CD4-positive, alpha-beta T cell (primary cell): ENCODE results near the gene MORN5. TPM values are rescaled to one million over a fixed set of nuclear protein-coding genes. Genes with fewer than 3 reads are reported as not detected.

Experiments used
- ATAC-seq: fragments of 200-7000 bp; cut with Tn5 transposase; one replicate; pipeline ENCODE4 v1.10.0; 2022; ENCODE audit warnings: mild to moderate bottlenecking; ENCODE audit not compliant: poor library complexity
- CTCF ChIA-PET: fragments of 350-600 bp; sonication (Branson Sonifier 250); formaldehyde crosslinking; loops from one replicate; lab custom pipeline; 2021; ENCODE audit warnings: antibody characterized with exemption, inconsistent platforms; lab: Charles Lee
- POLR2A ChIA-PET: fragments of 350-600 bp; sonication (Branson Sonifier 250); formaldehyde crosslinking; loops from one replicate; lab custom pipeline; 2021; ENCODE audit warnings: antibody characterized with exemption, inconsistent platforms; lab: Charles Lee
- DNase-seq, 14 experiments: peaks; one replicate each; pipeline ENCODE4 v3.0.0-alpha.2; 2013 to 2020; ENCODE audit warnings: mixed read lengths in 2 of 14
- H3K27ac ChIP-seq, 2 donors: one replicate each; pipeline versions ENCODE4 v1.5.1 to v1.7.0; 2013; ENCODE audit warnings: low read length in 2 of 2, low read depth in 1 of 2, mild to moderate bottlenecking in 1 of 2
- H3K27me3 ChIP-seq, 2 experiments: 1 replicate in 1 of 2; 2 replicates in 1 of 2; pipeline versions ENCODE4 v1.6.1 to v1.7.0; 2013; ENCODE audit warnings: low read length in 2 of 2, control low read depth in 1 of 2, mild to moderate bottlenecking in 1 of 2, moderate library complexity in 1 of 2; ENCODE audit not compliant: insufficient read depth in 2 of 2, control insufficient read depth in 1 of 2
- H3K36me3 ChIP-seq: one replicate; pipeline ENCODE4 v1.6.1; 2013; ENCODE audit warnings: low read length, control low read depth; ENCODE audit not compliant: insufficient read depth
- H3K4me1 ChIP-seq: one replicate; pipeline ENCODE4 v1.6.1; 2013; ENCODE audit warnings: low read length, control low read depth; ENCODE audit not compliant: insufficient read depth
- H3K4me3 ChIP-seq: one replicate; pipeline ENCODE4 v1.5.1; 2013; ENCODE audit warnings: mild to moderate bottlenecking, low read length, moderate library complexity
- H3K9me3 ChIP-seq, 2 experiments: 1 replicate in 1 of 2; 2 replicates in 1 of 2; pipeline versions ENCODE4 v1.6.1 to v1.7.0; 2013; ENCODE audit warnings: low read length in 2 of 2, mild to moderate bottlenecking in 2 of 2, control low read depth in 1 of 2, moderate library complexity in 1 of 2; ENCODE audit not compliant: control insufficient read depth in 1 of 2, insufficient read depth in 1 of 2
- H3K27ac Mint-ChIP-seq: one replicate; pipeline ENCODE4 v1.8.0; 2020; ENCODE audit warnings: mixed read lengths
- H3K27me3 Mint-ChIP-seq: one replicate; pipeline ENCODE4 v1.8.0; 2021; ENCODE audit warnings: mixed read lengths
- H3K36me3 Mint-ChIP-seq: one replicate; pipeline ENCODE4 v1.8.0; 2021; ENCODE audit warnings: low read depth, mixed read lengths
- H3K4me1 Mint-ChIP-seq: one replicate; pipeline ENCODE4 v1.8.0; 2021; ENCODE audit warnings: low read depth, mixed read lengths
- H3K4me3 Mint-ChIP-seq: one replicate; pipeline ENCODE4 v1.8.0; 2020; ENCODE audit warnings: mild to moderate bottlenecking, mixed read lengths
- H3K9me3 Mint-ChIP-seq: one replicate; pipeline ENCODE4 v1.8.0; 2020; ENCODE audit warnings: mixed read lengths
- CTCF ChIP-seq: fragments of 200-600 bp; IDR thresholded peaks from one replicate; pipeline ENCODE4 v1.8.0; 2022; ENCODE audit warnings: antibody characterized with exemption, mild to moderate bottlenecking
- intact Hi-C, 2 experiments: fragments of 100-400 bp; cut with DNase I in 1 of 2; cut with micrococcal nuclease in 1 of 2; formaldehyde crosslinking; loops; one replicate each; pipeline versions ENCODE4 v1.15.1 to v1.9.0; 2023 to 2025; cut with DNase I, micrococcal nuclease
- total RNA-seq, 174 experiments: library from RNA in 2 of 174; stranded (reverse) in 2 of 174; gene quantifications; one replicate each; pipeline ENCODE4 v1.2.3 and lab custom pipeline; 2021 to 2026

Gene MORN5
- total RNA-seq, 2 experiments from 2014 or later: not detected

- POLR2A ChIA-PET: no interaction called here
- intact Hi-C loops: no loop called here
- H3K4me1 ChIP-seq: peaks cover 4% of the 10 kb centered on the region
- Mint-ChIP-seq H3K4me3 (no peak within 1 kb of the TSS), H3K36me3 (no peaks in the 10 kb centered on the region), H3K9me3 (no peaks in the 10 kb centered on the region), H3K27me3 (peaks cover 40% of the 10 kb centered on the region), H3K27ac (no peak within 1 kb of the TSS), H3K4me1 (no peaks in the 10 kb centered on the region)
- H3K4me3 ChIP-seq: no peak within 1 kb of the TSS
- TF ChIP-seq CTCF: no peak
- H3K27ac ChIP-seq: no peak within 1 kb of the TSS
- CTCF ChIA-PET: no interaction called here
- H3K9me3 ChIP-seq: peaks cover 0 to 22% of the 10 kb centered on the region in 2 experiments
- H3K27me3 ChIP-seq: peaks cover 31 to 70% of the 10 kb centered on the region in 2 experiments
- H3K36me3 ChIP-seq: no peaks in the 10 kb centered on the region
- no peak for DNase-seq
- no peak for ATAC-seq
Measured at GRCh38 chr9:122228568-122229484, 69.1 kb downstream of the MORN5 start, which contains the start of gene LHX6. TSS of gene LHX6 (minus strand) at chr9:122228957. CDS start at chr9:122228740, 217 bp downstream.

GRCh38 chr9:122229485-122229837 is 69.8 kb downstream of the MORN5 start:
- H3K27ac Mint-ChIP-seq: no peak overlapping the region
- no peaks in the 10 kb centered on the region for H3K36me3 ChIP-seq
- no peak overlapping the region for H3K4me3 ChIP-seq
- H3K27ac ChIP-seq: no peak overlapping the region
- no peak for TF ChIP-seq CTCF
- no peaks in the 10 kb centered on the region for H3K9me3 Mint-ChIP-seq
- ATAC-seq (no peak), DNase-seq (no peak)
- H3K4me3 Mint-ChIP-seq: no peak overlapping the region
- H3K27me3 Mint-ChIP-seq: peaks cover 33% of the 10 kb centered on the region
- H3K36me3 Mint-ChIP-seq: no peaks in the 10 kb centered on the region
- peaks cover 0 to 22% of the 10 kb centered on the region in 2 experiments for H3K9me3 ChIP-seq
- H3K4me1 Mint-ChIP-seq: no peaks in the 10 kb centered on the region
- POLR2A ChIA-PET: no interaction called here
- peaks cover 4% of the 10 kb centered on the region for H3K4me1 ChIP-seq
- peaks cover 31 to 66% of the 10 kb centered on the region in 2 experiments for H3K27me3 ChIP-seq
- CTCF ChIA-PET: no interaction called here
- intact Hi-C loops: no loop called here

GRCh38 chr9:122232796-122233306 is 73.1 kb downstream of the MORN5 start:
- DNase-seq: no peak
- H3K4me3 Mint-ChIP-seq: no peak overlapping the region
- CTCF ChIA-PET: no interaction called here

More at GRCh38 chr9:122232796-122233306, 73.1 kb downstream of the MORN5 start:
- no peak for TF ChIP-seq CTCF
- H3K27me3 Mint-ChIP-seq: peaks cover 6% of the 10 kb centered on the region
- peaks cover 14 to 35% of the 10 kb centered on the region in 2 experiments for H3K27me3 ChIP-seq
- no peaks in the 10 kb centered on the region for H3K9me3 Mint-ChIP-seq
- intact Hi-C loops: no loop called here
- H3K27ac ChIP-seq: no peak overlapping the region
- peaks cover 4% of the 10 kb centered on the region for H3K4me1 ChIP-seq
- no peaks in the 10 kb centered on the region for H3K36me3 ChIP-seq
- no peaks in the 10 kb centered on the region for H3K9me3 ChIP-seq
- H3K27ac Mint-ChIP-seq: no peak overlapping the region
- POLR2A ChIA-PET: interaction anchor here (0.6 kb wide), 1 partner anchor 1147 kb away, joined by 3 read pairs; no protein-coding TSS in a partner anchor
- H3K4me3 ChIP-seq: no peak overlapping the region
- H3K4me1 Mint-ChIP-seq: no peaks in the 10 kb centered on the region
- no peak for ATAC-seq
- no peaks in the 10 kb centered on the region for H3K36me3 Mint-ChIP-seq
